ENCODE measurements around the gene OR2T8. TPM values are rescaled to one million over a fixed set of nuclear protein-coding genes. Genes with fewer than 3 reads are reported as not detected.

Gene OR2T8
- total RNA-seq, 1 donor from 2014 or later, result not detected

DNA sequence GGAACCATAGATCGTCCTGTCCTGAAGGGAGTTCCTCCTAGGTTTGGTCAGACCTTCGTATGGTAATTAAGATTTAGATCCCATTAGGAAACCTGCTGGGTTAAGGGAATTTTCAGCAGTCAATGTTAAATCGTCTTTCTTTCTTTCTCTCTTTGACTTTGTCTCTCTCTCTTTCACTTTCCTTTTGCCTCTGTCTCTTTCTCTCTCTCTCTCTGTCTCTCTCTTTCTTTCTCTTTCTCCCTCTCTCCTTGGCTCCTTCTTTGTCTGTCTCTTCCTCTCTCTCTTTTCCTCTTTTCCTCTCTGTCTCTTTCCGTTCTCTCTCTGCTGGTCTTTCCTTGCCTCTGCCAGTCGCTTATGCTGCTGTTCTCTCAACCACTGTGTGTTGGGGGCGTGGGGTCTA lies 15.9 kb upstream of the OR2T8 start:
- H3K27me3 Mint-ChIP-seq (ENCODE audit: low read depth), result no peaks in the 10 kb centered on the region
- peaks cover 7% of the 10 kb centered on the region for H3K4me1 Mint-ChIP-seq (ENCODE audit: low read depth)
- TF ChIP-seq, protein P1, sequence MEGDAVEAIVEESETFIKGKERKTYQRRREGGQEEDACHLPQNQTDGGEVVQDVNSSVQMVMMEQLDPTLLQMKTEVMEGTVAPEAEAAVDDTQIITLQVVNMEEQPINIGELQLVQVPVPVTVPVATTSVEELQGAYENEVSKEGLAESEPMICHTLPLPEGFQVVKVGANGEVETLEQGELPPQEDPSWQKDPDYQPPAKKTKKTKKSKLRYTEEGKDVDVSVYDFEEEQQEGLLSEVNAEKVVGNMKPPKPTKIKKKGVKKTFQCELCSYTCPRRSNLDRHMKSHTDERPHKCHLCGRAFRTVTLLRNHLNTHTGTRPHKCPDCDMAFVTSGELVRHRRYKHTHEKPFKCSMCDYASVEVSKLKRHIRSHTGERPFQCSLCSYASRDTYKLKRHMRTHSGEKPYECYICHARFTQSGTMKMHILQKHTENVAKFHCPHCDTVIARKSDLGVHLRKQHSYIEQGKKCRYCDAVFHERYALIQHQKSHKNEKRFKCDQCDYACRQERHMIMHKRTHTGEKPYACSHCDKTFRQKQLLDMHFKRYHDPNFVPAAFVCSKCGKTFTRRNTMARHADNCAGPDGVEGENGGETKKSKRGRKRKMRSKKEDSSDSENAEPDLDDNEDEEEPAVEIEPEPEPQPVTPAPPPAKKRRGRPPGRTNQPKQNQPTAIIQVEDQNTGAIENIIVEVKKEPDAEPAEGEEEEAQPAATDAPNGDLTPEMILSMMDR (IDR thresholded peaks at IDR 0.05), result no peak
- no peaks in the 10 kb centered on the region for H3K36me3 Mint-ChIP-seq (ENCODE audit: low read depth)
- no peak for DNase-seq (ENCODE audit: low spot score)
- H3K27ac Mint-ChIP-seq (ENCODE audit: unreplicated experiment), result no peak overlapping the region
- peaks cover 35% of the 10 kb centered on the region for H3K9me3 Mint-ChIP-seq (ENCODE audit: low read depth)
- H3K4me3 Mint-ChIP-seq (ENCODE audit: unreplicated experiment), result no peak overlapping the region

DNA sequence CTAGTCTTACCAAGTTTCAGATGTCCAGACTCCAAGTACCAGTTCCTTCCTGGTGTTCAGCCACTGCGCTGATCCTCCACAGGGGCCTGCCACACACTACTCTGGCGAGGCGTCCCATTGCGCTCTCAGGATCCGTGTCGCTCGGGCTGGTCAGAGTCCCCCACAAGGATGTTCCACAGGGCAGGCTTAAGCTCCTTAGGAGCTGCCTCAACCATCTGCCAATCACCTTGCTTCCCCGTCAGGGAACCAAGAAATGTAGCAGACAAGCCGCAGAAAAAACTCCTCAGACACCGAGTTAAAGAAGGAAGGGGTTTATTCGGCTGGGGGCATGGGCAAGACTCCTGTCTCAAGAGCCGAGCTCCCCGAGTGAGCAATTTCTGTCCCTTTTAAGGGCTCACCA lies 14.9 kb upstream of the OR2T8 start:
- Mint-ChIP-seq H3K4me3 (ENCODE audit: unreplicated experiment) (no peak overlapping the region), H3K27me3 (ENCODE audit: low read depth) (no peaks in the 10 kb centered on the region), H3K27ac (ENCODE audit: unreplicated experiment) (no peak overlapping the region), H3K4me1 (ENCODE audit: low read depth) (peaks cover 7% of the 10 kb centered on the region), H3K9me3 (ENCODE audit: low read depth) (peaks cover 32% of the 10 kb centered on the region), H3K36me3 (ENCODE audit: low read depth) (no peaks in the 10 kb centered on the region)
- TF ChIP-seq, protein P1 (IDR thresholded peaks at IDR 0.05), result no peak
- DNase-seq (ENCODE audit: low spot score), result no peak

DNA sequence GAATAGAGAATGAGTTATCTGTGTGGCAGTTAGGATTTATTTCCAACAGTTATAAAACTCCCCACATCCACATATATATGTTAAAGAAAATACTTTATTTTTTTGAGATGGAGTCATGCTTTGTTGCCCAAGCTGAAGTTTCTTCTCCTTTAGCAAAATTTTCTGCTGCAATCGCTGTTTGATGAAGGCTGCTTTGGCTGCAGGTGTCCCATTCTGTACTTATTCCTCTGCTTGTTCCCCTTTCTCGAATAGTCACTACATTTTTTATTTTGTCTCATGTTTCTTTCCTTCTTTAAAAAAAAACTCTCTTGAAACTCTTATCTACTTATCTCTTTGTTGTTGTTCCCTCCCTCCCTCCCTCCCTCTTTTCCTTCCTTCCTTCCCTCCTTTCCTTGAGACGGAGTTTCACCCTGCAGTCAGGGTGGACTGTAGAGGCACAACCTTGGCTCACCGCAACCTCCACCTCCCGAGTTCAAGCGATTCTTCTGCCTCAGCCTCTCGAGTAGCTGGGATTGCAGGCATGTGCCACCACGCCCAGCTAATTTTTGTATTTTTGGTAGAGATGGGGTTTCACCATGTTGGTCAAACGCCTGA lies 14.0 kb upstream of the OR2T8 start:
- no peak for DNase-seq (ENCODE audit: low spot score)
- Mint-ChIP-seq H3K36me3 (ENCODE audit: low read depth) (no peaks in the 10 kb centered on the region), H3K4me3 (ENCODE audit: unreplicated experiment) (no peak overlapping the region), H3K9me3 (ENCODE audit: low read depth) (peaks cover 38% of the 10 kb centered on the region), H3K27ac (ENCODE audit: unreplicated experiment) (no peak overlapping the region), H3K4me1 (ENCODE audit: low read depth) (peaks cover 7% of the 10 kb centered on the region), H3K27me3 (ENCODE audit: low read depth) (no peaks in the 10 kb centered on the region)
- TF ChIP-seq, protein P1 (IDR thresholded peaks at IDR 0.05), result no peak

DNA sequence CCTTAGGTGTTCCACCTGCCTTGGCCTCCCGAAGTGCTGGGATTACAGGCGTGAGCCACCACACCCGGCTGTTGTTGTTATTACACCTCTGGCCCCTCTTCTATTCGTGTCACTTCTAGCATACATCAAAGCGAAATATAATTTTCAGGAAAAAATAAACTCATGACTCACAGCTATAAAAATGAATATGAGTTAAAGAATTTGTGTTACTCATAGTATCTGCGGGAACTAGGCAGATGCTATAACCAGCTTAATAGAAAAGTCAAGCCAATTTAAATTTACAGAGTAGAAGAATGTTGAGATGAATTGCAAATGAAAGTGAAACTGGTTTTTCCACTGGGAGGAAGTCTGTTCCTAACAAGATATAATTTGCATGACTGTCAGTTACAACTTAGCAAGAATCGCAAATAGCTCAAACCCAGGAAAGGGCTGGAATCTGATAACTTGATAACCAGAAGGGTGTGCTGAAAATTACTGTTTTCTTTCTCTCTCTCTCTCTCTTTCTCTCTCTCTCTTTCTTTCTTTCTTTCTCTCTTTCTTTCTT lies 13.5 kb upstream of the OR2T8 start:
- TF ChIP-seq, protein P1 (IDR thresholded peaks at IDR 0.05), result no peak
- no peaks in the 10 kb centered on the region for H3K27me3 Mint-ChIP-seq (ENCODE audit: low read depth)
- H3K9me3 Mint-ChIP-seq (ENCODE audit: low read depth), result peaks cover 37% of the 10 kb centered on the region
- H3K36me3 Mint-ChIP-seq (ENCODE audit: low read depth), result no peaks in the 10 kb centered on the region
- H3K27ac Mint-ChIP-seq (ENCODE audit: unreplicated experiment), result peak overlapping the region; percentile 5
- no peak for DNase-seq (ENCODE audit: low spot score)
- no peak overlapping the region for H3K4me3 Mint-ChIP-seq (ENCODE audit: unreplicated experiment)
- peaks cover 7% of the 10 kb centered on the region for H3K4me1 Mint-ChIP-seq (ENCODE audit: low read depth)

DNA sequence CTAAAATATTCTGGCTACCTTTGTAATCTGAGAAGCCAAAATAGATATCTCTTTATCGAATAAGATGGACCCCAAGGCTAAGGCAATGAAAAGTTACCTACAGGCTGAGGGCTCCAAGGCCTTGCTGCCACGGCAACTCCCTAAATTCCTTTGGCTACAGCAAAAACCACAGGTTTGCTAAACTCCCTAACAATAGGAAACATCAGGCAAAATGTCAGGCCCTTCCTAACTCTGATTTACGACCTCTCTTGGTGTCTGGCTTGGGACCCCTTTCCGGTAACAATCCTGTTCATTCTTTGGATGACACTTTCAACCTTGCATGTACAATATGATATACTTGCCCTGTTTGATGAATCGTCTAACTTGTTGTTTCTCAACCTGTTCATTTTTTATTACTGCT lies 11.3 kb upstream of the OR2T8 start:
- Mint-ChIP-seq H3K27ac (ENCODE audit: unreplicated experiment) (no peak overlapping the region), H3K36me3 (ENCODE audit: low read depth) (no peaks in the 10 kb centered on the region), H3K4me3 (ENCODE audit: unreplicated experiment) (no peak overlapping the region), H3K9me3 (ENCODE audit: low read depth) (peaks cover 38% of the 10 kb centered on the region), H3K4me1 (ENCODE audit: low read depth) (peaks cover 7% of the 10 kb centered on the region), H3K27me3 (ENCODE audit: low read depth) (no peaks in the 10 kb centered on the region)
- TF ChIP-seq, protein P1 (IDR thresholded peaks at IDR 0.05), result no peak
- no peak for DNase-seq (ENCODE audit: low spot score)
